ENCODE measurements around the gene UBAP2.
"Not testable (repeated sequence)": the region's sequence is repeated elsewhere in the genome, so short reads cannot be mapped to it uniquely, and the experiment has no call there.

The UBAP2 gene

GRCh38 chr9:33988219-33988890 lies 60.3 kb downstream of the UBAP2 start:
- peak; percentile 28 for DNase-seq (ENCODE audit: low spot score)

GRCh38 chr9:33976414-33976813 lies 72.3 kb downstream of the UBAP2 start:
- no peak for DNase-seq (ENCODE audit: low spot score)

GRCh38 chr9:33972698-33973097 lies 76.0 kb downstream of the UBAP2 start:
- DNase-seq (ENCODE audit: low spot score), result no peak

GRCh38 chr9:33964086-33964768 lies 84.5 kb downstream of the UBAP2 start:
- no peak for DNase-seq (ENCODE audit: low spot score)

GRCh38 chr9:33962468-33962867 lies 86.2 kb downstream of the UBAP2 start:
- DNase-seq (ENCODE audit: low spot score), result not testable (repeated sequence)

- no peak for DNase-seq (ENCODE audit: low spot score)
Observed at GRCh38 chr9:33959725-33960124, 89.0 kb downstream of the UBAP2 start.

- no peak for DNase-seq (ENCODE audit: low spot score)
Observed at GRCh38 chr9:33956544-33956943, 92.1 kb downstream of the UBAP2 start.

GRCh38 chr9:33952066-33952465 lies 96.6 kb downstream of the UBAP2 start:
- DNase-seq (ENCODE audit: low spot score), result no peak

- no peak for DNase-seq (ENCODE audit: low spot score)
Observed at GRCh38 chr9:33950371-33950770, 98.3 kb downstream of the UBAP2 start.

- DNase-seq (ENCODE audit: low spot score), result no peak
Observed at GRCh38 chr9:33946779-33947535, 101.7 kb downstream of the UBAP2 start.

- DNase-seq (ENCODE audit: low spot score), result no peak
Observed at GRCh38 chr9:33943389-33943788, 105.3 kb downstream of the UBAP2 start.

- DNase-seq (ENCODE audit: low spot score), result no peak
Observed at GRCh38 chr9:33942471-33943083, 106.1 kb downstream of the UBAP2 start.

- no peak for DNase-seq (ENCODE audit: low spot score)
Observed at GRCh38 chr9:33939924-33940874, 108.5 kb downstream of the UBAP2 start.

- no peak for DNase-seq (ENCODE audit: low spot score)
Observed at GRCh38 chr9:33934188-33934878, 114.4 kb downstream of the UBAP2 start.

GRCh38 chr9:33932078-33932807 lies 116.4 kb downstream of the UBAP2 start:
- DNase-seq (ENCODE audit: low spot score), result no peak

- no peak for DNase-seq (ENCODE audit: low spot score)
Observed at GRCh38 chr9:33931326-33931725, 117.4 kb downstream of the UBAP2 start.

- no peak for DNase-seq (ENCODE audit: low spot score)
Observed at GRCh38 chr9:33927694-33928093, 121.0 kb downstream of the UBAP2 start.

GRCh38 chr9:33926746-33927485 lies 121.8 kb downstream of the UBAP2 start:
- no peak for DNase-seq (ENCODE audit: low spot score)

All from CD4-positive, alpha-beta T cell treated with Interleukin-15 for 4 hours (primary cell).